Uterus (tissue), 2 donors: ENCODE results near the gene STXBP1.

Source experiments
- CTCF ChIP-seq, 4 experiments: fragments of 200-600 bp in 2 of 4; fragments of 450-650 bp in 2 of 4; sonication (generic) in 2 of 4; IDR thresholded peaks; one replicate each; pipeline ENCODE4 v1.5.1; 2016 to 2019; ENCODE audit warnings: antibody characterized with exemption in 4 of 4, mild to moderate bottlenecking in 2 of 4, moderate library complexity in 1 of 4
- POLR2A ChIP-seq, 2 donors: fragments of 450-650 bp; IDR thresholded peaks; one replicate each; pipeline ENCODE4 v1.6.1; 2016; ENCODE audit warnings: antibody characterized with exemption in 2 of 2, mild to moderate bottlenecking in 1 of 2, moderate library complexity in 1 of 2

GRCh38 chr9:127598839-127599549 lies 13.1 kb upstream of the STXBP1 start:
- TF ChIP-seq POLR2A (IDR thresholded peaks at IDR 0.05) (no peak), CTCF (IDR thresholded peaks at IDR 0.05) (no peak)
